ENCODE results near the gene TULP4. TPM values are rescaled to one million over a fixed set of nuclear protein-coding genes. Genes with fewer than 3 reads are reported as not detected.
"Not testable (repeated sequence)": the region's sequence is repeated elsewhere in the genome, so short reads cannot be mapped to it uniquely, and the experiment has no call there.

TULP4 gene
- total RNA-seq, 6 donors from 2014 or later, result 78.7 to 150 (median 94.4) TPM

DNA sequence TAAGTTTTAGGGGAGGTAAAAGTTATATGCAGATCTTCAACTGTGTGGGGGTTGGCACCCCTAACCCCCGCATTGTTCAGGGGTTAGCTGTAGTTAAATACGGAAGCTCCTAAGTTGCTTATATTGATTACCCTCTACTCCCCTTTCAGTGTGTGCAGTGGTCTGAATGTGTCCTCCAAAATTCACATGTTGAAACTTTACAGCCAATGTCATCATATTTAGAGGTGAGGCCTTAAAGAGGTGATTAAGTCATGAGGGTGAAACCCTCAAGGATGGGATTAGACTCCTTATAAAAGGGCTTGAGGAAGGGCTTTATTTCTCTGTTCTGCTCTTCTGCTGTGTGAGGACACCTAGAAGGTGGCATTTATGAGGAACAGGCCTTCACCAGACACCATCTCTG, 22.3 kb downstream of the TULP4 start:
- whole genome bisulfite sequencing, 2 donors, result 94 to 97% methylated on average over 2 of the region's 2 CpGs
- Histone ChIP-seq H3K4me3 (no peak overlapping the region), H3K27ac (no peak overlapping the region), H3K9me3 (peaks cover 0 to 5% (median 4%) of the 10 kb centered on the region in 4 donors), H3K4me1 (peaks cover 0 to 12% (median 0%) of the 10 kb centered on the region in 4 donors), H3K27me3 (no peaks in the 10 kb centered on the region), H3K36me3 (no peaks in the 10 kb centered on the region)
- DNase-seq (no peak), ATAC-seq (ENCODE audit: low FRiP score in 2 of 2) (no peak)
- no peak for TF ChIP-seq POLR2A (IDR thresholded peaks at IDR 0.05)
- TF ChIP-seq, protein P1, sequence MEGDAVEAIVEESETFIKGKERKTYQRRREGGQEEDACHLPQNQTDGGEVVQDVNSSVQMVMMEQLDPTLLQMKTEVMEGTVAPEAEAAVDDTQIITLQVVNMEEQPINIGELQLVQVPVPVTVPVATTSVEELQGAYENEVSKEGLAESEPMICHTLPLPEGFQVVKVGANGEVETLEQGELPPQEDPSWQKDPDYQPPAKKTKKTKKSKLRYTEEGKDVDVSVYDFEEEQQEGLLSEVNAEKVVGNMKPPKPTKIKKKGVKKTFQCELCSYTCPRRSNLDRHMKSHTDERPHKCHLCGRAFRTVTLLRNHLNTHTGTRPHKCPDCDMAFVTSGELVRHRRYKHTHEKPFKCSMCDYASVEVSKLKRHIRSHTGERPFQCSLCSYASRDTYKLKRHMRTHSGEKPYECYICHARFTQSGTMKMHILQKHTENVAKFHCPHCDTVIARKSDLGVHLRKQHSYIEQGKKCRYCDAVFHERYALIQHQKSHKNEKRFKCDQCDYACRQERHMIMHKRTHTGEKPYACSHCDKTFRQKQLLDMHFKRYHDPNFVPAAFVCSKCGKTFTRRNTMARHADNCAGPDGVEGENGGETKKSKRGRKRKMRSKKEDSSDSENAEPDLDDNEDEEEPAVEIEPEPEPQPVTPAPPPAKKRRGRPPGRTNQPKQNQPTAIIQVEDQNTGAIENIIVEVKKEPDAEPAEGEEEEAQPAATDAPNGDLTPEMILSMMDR (IDR thresholded peaks at IDR 0.05), result no peak
- no peak for TF ChIP-seq EP300 (IDR thresholded peaks at IDR 0.05)
- no peak for TF ChIP-seq POLR2AphosphoS5 (IDR thresholded peaks at IDR 0.05)

- ATAC-seq (ENCODE audit: low FRiP score in 2 of 2) (no peak), DNase-seq (no peak)
- H3K27me3 ChIP-seq, result no peaks in the 10 kb centered on the region
- H3K27ac ChIP-seq, result no peak overlapping the region
- 55 to 85% methylated on average over 2 of the region's 2 CpGs for WGBS, 2 donors
- peaks cover 0 to 5% (median 4%) of the 10 kb centered on the region in 4 donors for H3K9me3 ChIP-seq
- no peak overlapping the region for H3K4me3 ChIP-seq
- TF ChIP-seq EP300 (IDR thresholded peaks at IDR 0.05) (no peak), POLR2A (IDR thresholded peaks at IDR 0.05) (no peak), POLR2AphosphoS5 (IDR thresholded peaks at IDR 0.05) (no peak)
- TF ChIP-seq, protein P1 (IDR thresholded peaks at IDR 0.05), result no peak
- H3K36me3 ChIP-seq, result no peaks in the 10 kb centered on the region
- peaks cover 0 to 12% (median 3%) of the 10 kb centered on the region in 4 donors for H3K4me1 ChIP-seq
Observed at GRCh38 chr6:158337332-158337731, 25.1 kb downstream of the TULP4 start.

DNA sequence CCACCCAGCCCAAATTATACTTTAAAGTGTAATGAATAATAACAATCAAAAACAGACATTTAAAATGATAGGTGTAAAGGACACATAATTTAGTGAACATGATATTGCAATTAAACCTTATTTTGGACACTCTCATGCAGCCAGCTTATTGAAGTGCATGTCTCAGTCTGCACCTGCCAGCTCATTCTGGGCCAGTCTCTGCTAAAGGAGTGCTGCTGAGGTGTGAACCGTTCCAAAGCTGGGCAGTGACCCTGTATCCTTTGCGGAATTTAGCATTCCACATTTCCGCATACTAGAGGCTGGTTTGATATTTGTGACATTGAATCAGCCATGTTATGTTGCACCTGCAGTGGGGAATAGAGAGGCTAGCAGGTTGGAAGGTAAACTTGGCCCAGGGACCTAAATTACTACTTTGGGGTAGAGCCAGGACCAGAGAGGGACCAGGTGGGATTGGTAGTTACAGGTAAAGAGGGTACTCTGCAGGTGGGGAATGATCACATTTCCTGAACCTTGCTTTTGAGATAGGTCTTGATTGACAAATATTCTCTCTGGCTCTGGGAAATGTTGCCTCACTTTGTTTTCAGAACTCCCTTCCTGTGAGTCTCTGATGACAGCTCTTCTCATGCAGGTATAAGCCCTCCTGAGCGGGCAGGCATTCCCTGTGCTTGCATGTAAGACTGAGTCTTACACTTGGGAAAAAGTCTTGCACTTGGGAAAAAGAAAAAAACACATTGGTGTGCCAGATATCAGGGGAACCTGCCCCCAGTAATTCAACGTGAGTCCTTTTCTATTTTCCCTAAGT, 26.2 kb downstream of the TULP4 start:
- DNase-seq (no peak), ATAC-seq (ENCODE audit: low FRiP score in 2 of 2) (no peak)
- Histone ChIP-seq H3K4me1 (peaks cover 0 to 12% (median 3%) of the 10 kb centered on the region in 4 donors), H3K27me3 (no peaks in the 10 kb centered on the region), H3K27ac (peak overlapping the region in 2 of 4 donors; percentile 23 to 30), H3K4me3 (no peak overlapping the region), H3K9me3 (no peaks in the 10 kb centered on the region), H3K36me3 (no peaks in the 10 kb centered on the region)
- TF ChIP-seq POLR2A (IDR thresholded peaks at IDR 0.05), result no peak
- TF ChIP-seq EP300 (IDR thresholded peaks at IDR 0.05), result no peak
- 86 to 87% methylated on average over 5 of the region's 5 CpGs for WGBS, 2 donors

DNA sequence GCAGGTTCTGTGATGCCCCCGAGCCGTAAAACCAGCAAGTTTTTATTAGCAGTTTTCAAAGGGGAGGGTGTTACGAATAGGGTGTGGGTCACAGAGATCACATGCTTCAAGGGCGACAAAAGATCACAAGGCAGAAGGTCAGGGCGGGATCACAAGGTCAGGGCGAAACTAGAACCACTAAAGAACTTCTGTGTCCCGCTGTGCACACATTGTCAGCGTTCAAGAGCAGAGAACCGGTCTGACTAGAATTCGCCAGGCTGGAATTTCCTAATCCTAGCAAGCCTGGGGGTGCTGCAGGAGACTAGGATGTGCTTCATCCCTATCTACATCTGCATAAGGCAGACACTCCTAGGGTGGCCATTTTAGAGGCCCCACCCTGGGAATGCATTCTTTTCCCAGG, 26.9 kb downstream of the TULP4 start:
- not testable (repeated sequence) for H3K9me3 ChIP-seq; H3K27ac ChIP-seq; H3K27me3 ChIP-seq; ATAC-seq (ENCODE audit: low FRiP score in 2 of 2); H3K36me3 ChIP-seq; H3K4me3 ChIP-seq
- DNase-seq, result peak in 1 of 2 donors; percentile 70
- TF ChIP-seq EP300 (IDR thresholded peaks at IDR 0.05), result peak in 1 of 4 donors; percentile 26
- peaks cover 0 to 12% (median 3%) of the 10 kb centered on the region in 4 donors for H3K4me1 ChIP-seq
- 62 to 77% methylated on average over 10 of the region's 10 CpGs for WGBS, 2 donors

GRCh38 chr6:158340252-158340651, 28.0 kb downstream of the TULP4 start:
- no peak for ATAC-seq (ENCODE audit: low FRiP score in 2 of 2)
- peaks cover 0 to 4% (median 0%) of the 10 kb centered on the region in 4 donors for H3K9me3 ChIP-seq
- H3K4me1 ChIP-seq, result peaks cover 0 to 12% (median 3%) of the 10 kb centered on the region in 4 donors
- H3K27ac ChIP-seq, result no peak overlapping the region
- TF ChIP-seq POLR2A (IDR thresholded peaks at IDR 0.05) (no peak), POLR2AphosphoS5 (IDR thresholded peaks at IDR 0.05) (no peak)
- TF ChIP-seq, protein P1 (IDR thresholded peaks at IDR 0.05), result no peak
- no peak for DNase-seq
- H3K36me3 ChIP-seq, result no peaks in the 10 kb centered on the region
- 94 to 99% methylated on average over 4 of the region's 4 CpGs for WGBS, 2 donors
- H3K27me3 ChIP-seq, result no peaks in the 10 kb centered on the region
- no peak overlapping the region for H3K4me3 ChIP-seq

Measured in upper lobe of left lung (tissue), 6 donors.